ENCODE measurements around the gene IMPDH2. TPM values are rescaled to one million over a fixed set of nuclear protein-coding genes. Genes with fewer than 3 reads are reported as not detected.

Gene IMPDH2
- total RNA-seq, 1 experiment from 2014 or later, result 576 TPM

DNA sequence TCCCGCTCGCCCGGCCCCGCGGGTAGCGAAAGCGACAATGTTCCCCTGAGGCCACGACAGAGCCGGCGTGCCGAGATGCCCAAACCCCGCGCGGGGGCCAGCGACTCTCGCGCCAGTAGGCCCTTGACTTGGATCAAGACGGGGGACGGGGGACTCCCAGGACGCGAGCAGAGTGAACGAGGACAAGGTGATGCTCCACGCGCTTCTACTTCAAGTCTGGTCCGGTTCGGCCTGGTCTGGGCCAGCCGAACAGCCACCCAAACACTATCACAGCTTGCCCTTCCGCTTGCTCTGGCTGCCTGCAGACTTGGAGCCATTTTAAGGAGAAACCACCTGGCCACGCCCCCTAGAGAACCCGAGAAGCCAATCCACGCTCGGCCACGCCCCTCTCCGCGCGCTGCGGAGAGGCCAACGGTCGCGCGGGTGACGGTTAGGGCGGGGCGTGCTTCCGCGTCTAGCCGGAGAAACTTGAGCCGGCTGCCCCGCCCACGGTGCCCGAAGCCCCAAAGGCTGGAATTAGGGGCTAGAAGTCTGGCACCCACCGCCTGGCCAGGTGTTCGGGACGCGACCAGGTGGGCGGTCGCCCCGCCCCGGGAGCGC is 7.9 kb downstream of the IMPDH2 start:
- ATAC-seq (peak; percentile 48), DNase-seq (peak; percentile 99)
- H3K9me3 ChIP-seq (ENCODE audit: low read length), result no peaks in the 10 kb centered on the region
- BruUV-seq (replicated peaks), result no TSS peak
- no peaks in the 10 kb centered on the region for H3K27me3 ChIP-seq (ENCODE audit: low read length)
- no peaks in the 10 kb centered on the region for H4K20me1 ChIP-seq (ENCODE audit: low read length)
- H3K9ac ChIP-seq (ENCODE audit: low read length), result peak overlapping the region; percentile 96
- POLR2A ChIA-PET (ENCODE audit: unreplicated experiment), result interaction anchor here (0.5 to 3.8 kb wide), 7 partner anchors 9 to 432 kb away, joined by 3 to 51 read pairs (median 5); partner anchors contain the start of gene WDR6
- TF ChIP-seq EZH2 (IDR thresholded peaks at IDR 0.05; ENCODE audit: low read length, unreplicated experiment) (no peak), EZH2phosphoT487 (IDR thresholded peaks at IDR 0.05; ENCODE audit: borderline replicate concordance, low read length) (no peak)
- TF ChIP-seq, protein P1, sequence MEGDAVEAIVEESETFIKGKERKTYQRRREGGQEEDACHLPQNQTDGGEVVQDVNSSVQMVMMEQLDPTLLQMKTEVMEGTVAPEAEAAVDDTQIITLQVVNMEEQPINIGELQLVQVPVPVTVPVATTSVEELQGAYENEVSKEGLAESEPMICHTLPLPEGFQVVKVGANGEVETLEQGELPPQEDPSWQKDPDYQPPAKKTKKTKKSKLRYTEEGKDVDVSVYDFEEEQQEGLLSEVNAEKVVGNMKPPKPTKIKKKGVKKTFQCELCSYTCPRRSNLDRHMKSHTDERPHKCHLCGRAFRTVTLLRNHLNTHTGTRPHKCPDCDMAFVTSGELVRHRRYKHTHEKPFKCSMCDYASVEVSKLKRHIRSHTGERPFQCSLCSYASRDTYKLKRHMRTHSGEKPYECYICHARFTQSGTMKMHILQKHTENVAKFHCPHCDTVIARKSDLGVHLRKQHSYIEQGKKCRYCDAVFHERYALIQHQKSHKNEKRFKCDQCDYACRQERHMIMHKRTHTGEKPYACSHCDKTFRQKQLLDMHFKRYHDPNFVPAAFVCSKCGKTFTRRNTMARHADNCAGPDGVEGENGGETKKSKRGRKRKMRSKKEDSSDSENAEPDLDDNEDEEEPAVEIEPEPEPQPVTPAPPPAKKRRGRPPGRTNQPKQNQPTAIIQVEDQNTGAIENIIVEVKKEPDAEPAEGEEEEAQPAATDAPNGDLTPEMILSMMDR (conservative IDR thresholded peaks at IDR 0.05; ENCODE audit: low read depth, low read length), result no peak
- H3K36me3 ChIP-seq (ENCODE audit: low read depth, low read length), result peaks cover 26% of the 10 kb centered on the region
- H3K79me2 ChIP-seq (ENCODE audit: low read length), result peaks cover 64% of the 10 kb centered on the region
- H3K4me3 ChIP-seq (ENCODE audit: low read length), result peak overlapping the region; percentile 94
- intact Hi-C loops (cut with micrococcal nuclease), result loop anchor here (1.0 to 5.0 kb wide), 2 partner anchors 14 to 71 kb away; partner anchors contain the start of genes QRICH1 and WDR6
- peaks cover 39% of the 10 kb centered on the region; the same call in 1 of the 2 replicates for H3K4me1 ChIP-seq (ENCODE audit: insufficient read depth, low read length)
- H3K4me2 ChIP-seq (ENCODE audit: low read length), result peak overlapping the region; percentile 99
- H3K27ac ChIP-seq (ENCODE audit: low read length), result peak overlapping the region; percentile 95
- H3K9me2 ChIP-seq (replicated peaks; ENCODE audit: low read length), result no peaks in the 10 kb centered on the region
- H2AFZ ChIP-seq (ENCODE audit: low read length), result peak overlapping the region; percentile 85
- no peaks in the 10 kb centered on the region for H3F3A ChIP-seq (ENCODE audit: low read length, unreplicated experiment)
- CTCF ChIA-PET, result interaction anchor here (0.6 to 1.8 kb wide), 4 partner anchors 10 to 33 kb away, joined by 3 to 9 read pairs (median 6); partner anchors contain the start of gene WDR6

DNA sequence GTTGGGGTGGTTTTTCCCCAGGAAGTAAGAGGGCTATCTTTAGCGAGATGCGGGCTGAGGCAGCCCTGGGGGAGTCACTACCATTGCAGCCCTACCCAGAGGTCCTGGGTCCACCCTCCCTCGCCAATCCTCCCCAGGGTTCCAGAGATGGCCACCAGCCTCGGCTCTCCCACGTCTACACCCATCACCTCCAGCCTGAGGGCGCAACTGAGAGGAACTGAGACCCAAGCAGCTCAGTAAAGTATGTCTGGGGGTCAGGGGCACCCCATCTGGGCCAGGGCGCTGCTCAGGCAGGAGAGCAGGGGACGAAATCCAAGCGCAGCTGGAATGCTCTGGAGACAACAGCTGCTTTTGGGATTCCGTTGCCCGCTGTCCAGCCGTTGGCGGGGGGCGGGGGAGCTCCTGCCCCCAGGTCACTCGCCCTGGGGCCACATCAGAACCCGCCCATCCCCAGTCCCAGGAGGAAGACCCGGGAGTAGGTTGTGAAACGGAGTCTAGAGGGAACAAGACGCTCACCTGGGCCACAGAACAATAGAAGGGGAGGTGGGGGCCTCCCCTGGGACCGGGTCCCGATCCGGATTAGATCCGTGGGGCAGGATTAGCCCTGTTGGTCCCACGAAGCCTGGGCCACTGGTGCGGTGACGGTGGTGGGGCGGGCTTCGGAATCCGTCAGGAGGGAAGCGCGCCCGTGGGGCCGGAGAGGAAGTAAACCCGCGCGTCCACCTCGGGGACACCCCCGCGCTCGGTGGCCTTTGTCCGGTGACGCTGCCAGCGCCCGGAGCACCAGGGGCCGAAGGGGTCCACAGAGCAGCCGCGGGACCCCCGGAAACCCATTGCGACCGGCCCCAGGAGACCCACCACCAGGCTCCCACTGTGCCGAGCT is 8.6 kb downstream of the IMPDH2 start:
- DNase-seq (no peak), ATAC-seq (no peak)
- H3F3A ChIP-seq (ENCODE audit: low read length, unreplicated experiment), result no peaks in the 10 kb centered on the region
- CTCF ChIA-PET, result interaction anchor here (0.6 to 1.8 kb wide), 5 partner anchors 31 to 317 kb away, joined by 3 to 9 read pairs (median 4); partner anchors contain the start of gene P4HTM
- no peaks in the 10 kb centered on the region for H3K9me3 ChIP-seq (ENCODE audit: low read length)
- intact Hi-C loops (cut with micrococcal nuclease), result loop anchor here (1.0 to 5.0 kb wide), 2 partner anchors 13 to 72 kb away; partner anchors contain the start of genes QRICH1 and WDR6
- no peaks in the 10 kb centered on the region for H3K9me2 ChIP-seq (replicated peaks; ENCODE audit: low read length)
- no peaks in the 10 kb centered on the region for H3K27me3 ChIP-seq (ENCODE audit: low read length)
- H3K4me1 ChIP-seq (ENCODE audit: insufficient read depth, low read length), result peaks cover 39% of the 10 kb centered on the region; the same call in 1 of the 2 replicates
- POLR2A ChIA-PET (ENCODE audit: unreplicated experiment), result interaction anchor here (0.5 to 3.8 kb wide), 8 partner anchors 8 to 571 kb away, joined by 3 to 51 read pairs (median 5); partner anchors contain the start of gene WDR6
- H3K36me3 ChIP-seq (ENCODE audit: low read depth, low read length), result peaks cover 20% of the 10 kb centered on the region
- H4K20me1 ChIP-seq (ENCODE audit: low read length), result no peaks in the 10 kb centered on the region
- H3K4me2 ChIP-seq (ENCODE audit: low read length), result peak overlapping the region; percentile 99
- peaks cover 56% of the 10 kb centered on the region for H3K79me2 ChIP-seq (ENCODE audit: low read length)
- peak overlapping the region; percentile 94 for H3K4me3 ChIP-seq (ENCODE audit: low read length)
- peak overlapping the region; percentile 95 for H3K27ac ChIP-seq (ENCODE audit: low read length)
- no peak overlapping the region for H2AFZ ChIP-seq (ENCODE audit: low read length)
- BruUV-seq (replicated peaks), result TSS peak; percentile 64
- peak overlapping the region; percentile 96 for H3K9ac ChIP-seq (ENCODE audit: low read length)
- TF ChIP-seq, protein P1 (conservative IDR thresholded peaks at IDR 0.05; ENCODE audit: low read depth, low read length), result no peak
- TF ChIP-seq EZH2 (IDR thresholded peaks at IDR 0.05; ENCODE audit: low read length, unreplicated experiment) (no peak), EZH2phosphoT487 (IDR thresholded peaks at IDR 0.05; ENCODE audit: borderline replicate concordance, low read length) (no peak)

All from PC-3 (cell line).